Tibial nerve (tissue), 4 donors: ENCODE measurements around the gene KIF21B.

Experiments used
- EP300 ChIP-seq, 2 donors: sonication (generic); formaldehyde crosslinking; IDR thresholded peaks; one replicate each; pipeline ENCODE4 v1.6.1; 2017; ENCODE audit warnings: antibody characterized with exemption in 2 of 2, mild to moderate bottlenecking in 1 of 2
- POLR2A ChIP-seq, 2 donors: fragments of 450-650 bp; IDR thresholded peaks; one replicate each; pipeline ENCODE4 v1.6.1; 2017; ENCODE audit warnings: antibody characterized with exemption in 2 of 2, mild to moderate bottlenecking in 2 of 2, moderate library complexity in 2 of 2
- TF ChIP-seq, protein P1 (sequence below), 5 experiments: fragments of 200-600 bp in 3 of 5; fragments of 450-650 bp in 2 of 5; sonication (generic) in 3 of 5; IDR thresholded peaks; one replicate each; pipeline ENCODE4 v1.5.1; 2016 to 2019; ENCODE audit warnings: antibody characterized with exemption in 5 of 5, mild to moderate bottlenecking in 3 of 5, moderate library complexity in 2 of 5

DNA sequence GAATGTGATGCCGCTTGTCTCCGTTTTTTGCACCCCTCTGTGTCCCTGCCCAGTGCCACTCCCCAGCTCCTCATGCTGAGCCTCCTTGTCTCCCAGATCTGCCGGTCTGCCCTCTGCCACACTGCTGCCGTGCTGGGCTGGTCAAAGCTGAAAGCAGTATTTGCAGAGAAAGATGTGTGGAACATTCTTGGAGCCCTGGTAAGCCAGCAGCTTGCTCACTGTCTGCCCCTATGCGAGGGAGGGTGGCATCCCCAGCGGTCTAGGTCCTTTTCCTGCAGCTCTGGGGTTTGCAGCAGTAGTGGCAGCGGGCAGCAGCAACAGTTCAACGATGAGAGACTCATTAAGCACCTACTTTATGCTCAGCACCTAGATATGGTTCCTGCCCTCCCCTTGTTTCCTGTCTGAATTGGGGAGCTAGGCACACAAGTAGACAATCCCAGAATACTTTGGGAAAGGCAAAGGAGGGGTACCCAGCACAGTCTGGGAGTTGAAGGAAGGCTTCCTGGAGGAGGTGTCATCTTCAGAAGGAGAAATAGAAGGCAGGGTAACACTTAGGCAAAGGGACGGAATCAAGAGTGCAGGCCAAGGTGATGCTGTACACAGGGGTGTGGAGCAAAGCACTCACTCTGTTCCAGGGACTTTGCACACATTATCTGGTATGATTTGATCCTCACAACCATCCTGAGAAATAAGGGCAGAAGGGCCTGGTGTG lies 63.1 kb downstream of the KIF21B start:
- TF ChIP-seq, protein P1, sequence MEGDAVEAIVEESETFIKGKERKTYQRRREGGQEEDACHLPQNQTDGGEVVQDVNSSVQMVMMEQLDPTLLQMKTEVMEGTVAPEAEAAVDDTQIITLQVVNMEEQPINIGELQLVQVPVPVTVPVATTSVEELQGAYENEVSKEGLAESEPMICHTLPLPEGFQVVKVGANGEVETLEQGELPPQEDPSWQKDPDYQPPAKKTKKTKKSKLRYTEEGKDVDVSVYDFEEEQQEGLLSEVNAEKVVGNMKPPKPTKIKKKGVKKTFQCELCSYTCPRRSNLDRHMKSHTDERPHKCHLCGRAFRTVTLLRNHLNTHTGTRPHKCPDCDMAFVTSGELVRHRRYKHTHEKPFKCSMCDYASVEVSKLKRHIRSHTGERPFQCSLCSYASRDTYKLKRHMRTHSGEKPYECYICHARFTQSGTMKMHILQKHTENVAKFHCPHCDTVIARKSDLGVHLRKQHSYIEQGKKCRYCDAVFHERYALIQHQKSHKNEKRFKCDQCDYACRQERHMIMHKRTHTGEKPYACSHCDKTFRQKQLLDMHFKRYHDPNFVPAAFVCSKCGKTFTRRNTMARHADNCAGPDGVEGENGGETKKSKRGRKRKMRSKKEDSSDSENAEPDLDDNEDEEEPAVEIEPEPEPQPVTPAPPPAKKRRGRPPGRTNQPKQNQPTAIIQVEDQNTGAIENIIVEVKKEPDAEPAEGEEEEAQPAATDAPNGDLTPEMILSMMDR (IDR thresholded peaks at IDR 0.05), result no peak
- TF ChIP-seq EP300 (IDR thresholded peaks at IDR 0.05) (no peak), POLR2A (IDR thresholded peaks at IDR 0.05) (no peak)
